Neural progenitor cell (in vitro differentiated cells): ENCODE results near the gene KNOP1. TPM values are rescaled to one million over a fixed set of nuclear protein-coding genes. Genes with fewer than 3 reads are reported as not detected.

ENCODE experiments used
- DNase-seq: peaks from one replicate; pipeline ENCODE4 v3.0.0-alpha.2; 2016; ENCODE audit warnings: low spot score
- H2AFZ ChIP-seq: fragments of 200-600 bp; sonication (generic); replicated peaks from 2 replicates; pipeline ENCODE4 v1.6.1; 2016; ENCODE audit warnings: antibody characterized with exemption
- H3F3A ChIP-seq: fragments of 200-600 bp; sonication (generic); 2 replicates; pipeline ENCODE4 v1.6.1; 2016; ENCODE audit warnings: antibody characterized with exemption, low read depth
- H3K27ac ChIP-seq: fragments of 200-600 bp; sonication (generic); 2 replicates; pipeline ENCODE4 v1.5.1; 2016; ENCODE audit warnings: mild to moderate bottlenecking
- H3K27me3 ChIP-seq: fragments of 200-600 bp; sonication (generic); 2 replicates; pipeline ENCODE4 v1.6.1; 2016; ENCODE audit warnings: mild to moderate bottlenecking, moderate library complexity
- H3K36me3 ChIP-seq: fragments of 200-600 bp; sonication (generic); 2 replicates; pipeline ENCODE4 v1.5.1; 2016
- H3K4me1 ChIP-seq: fragments of 200-600 bp; sonication (generic); 2 replicates; pipeline ENCODE4 v1.6.1; 2016; ENCODE audit warnings: mixed run types
- H3K4me2 ChIP-seq: fragments of 200-600 bp; sonication (generic); 2 replicates; pipeline ENCODE4 v1.6.1; 2016
- H3K4me3 ChIP-seq: fragments of 200-600 bp; sonication (generic); 2 replicates; pipeline ENCODE4 v1.5.1; 2016
- H3K79me2 ChIP-seq: fragments of 200-600 bp; sonication (generic); 2 replicates; pipeline ENCODE4 v1.6.1; 2016; ENCODE audit warnings: low read depth
- H3K9ac ChIP-seq: fragments of 200-600 bp; sonication (generic); 2 replicates; pipeline ENCODE4 v1.6.1; 2016
- H3K9me3 ChIP-seq: fragments of 200-600 bp; sonication (generic); 2 replicates; pipeline ENCODE4 v1.5.1; 2016; ENCODE audit warnings: low read depth
- H4K20me1 ChIP-seq: fragments of 200-600 bp; sonication (generic); 2 replicates; pipeline ENCODE4 v1.6.1; 2016; ENCODE audit warnings: low read depth
- H3K27ac Mint-ChIP-seq: 3 replicates; pipeline ENCODE4 v1.8.0; 2021; ENCODE audit warnings: mixed read lengths
- H3K27me3 Mint-ChIP-seq: 2 replicates; pipeline ENCODE4 v1.8.0; 2022; ENCODE audit warnings: low read depth, mild to moderate bottlenecking, inconsistent platforms, moderate library complexity, mixed read lengths; ENCODE audit not compliant: insufficient read depth
- H3K36me3 Mint-ChIP-seq: 3 replicates; pipeline ENCODE4 v1.8.0; 2021; ENCODE audit warnings: mixed read lengths
- H3K4me1 Mint-ChIP-seq: 3 replicates; pipeline ENCODE4 v1.8.0; 2021; ENCODE audit warnings: mixed read lengths
- H3K4me3 Mint-ChIP-seq: 3 replicates; pipeline ENCODE4 v1.8.0; 2021; ENCODE audit warnings: mild to moderate bottlenecking, moderate library complexity, mixed read lengths
- H3K9me3 Mint-ChIP-seq: 3 replicates; pipeline ENCODE4 v1.8.0; 2020; ENCODE audit warnings: mixed read lengths
- CTCF ChIP-seq: fragments of 200-600 bp; sonication (generic); IDR thresholded peaks from 2 replicates; pipeline ENCODE4 v1.5.1; 2017; ENCODE audit warnings: antibody characterized with exemption, mild to moderate bottlenecking
- EZH2 ChIP-seq: fragments of 200-600 bp; sonication (generic); IDR thresholded peaks from 2 replicates; pipeline ENCODE4 v1.6.1; 2017; ENCODE audit warnings: antibody characterized with exemption, mild to moderate bottlenecking, moderate library complexity
- EZH2phosphoT487 ChIP-seq: fragments of 200-600 bp; sonication (generic); IDR thresholded peaks from 2 replicates; pipeline ENCODE4 v1.6.1; 2017; ENCODE audit warnings: antibody characterized with exemption
- total RNA-seq: library from RNA; depleted of rRNA; stranded (reverse); fragments of >200 nt; gene quantifications from 2 replicates; pipeline ENCODE4 v1.2.3, GENCODE V29; 2015; ENCODE audit warnings: low replicate concordance

Gene KNOP1
- total RNA-seq, 1 donor from 2014 or later: 130 TPM

DNA sequence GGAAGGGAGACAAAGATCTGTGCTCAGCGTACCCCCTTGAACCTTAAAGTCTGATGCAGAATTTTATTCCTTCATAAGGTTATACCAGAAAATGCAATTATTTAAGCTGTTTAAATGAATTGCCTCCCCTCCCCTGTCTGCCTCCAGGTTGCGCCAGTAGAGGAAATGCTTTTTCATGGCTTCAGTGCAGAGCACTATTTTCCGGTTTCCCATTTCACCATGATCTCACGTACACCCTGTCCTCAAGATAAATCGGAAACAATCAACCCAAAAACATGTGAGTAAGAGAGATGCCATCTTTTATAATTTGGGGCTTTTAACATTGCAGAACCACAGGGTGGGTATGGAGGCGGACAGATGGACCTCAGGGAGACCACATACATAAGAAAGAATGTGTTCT lies 15.5 kb upstream of the KNOP1 start:
- Histone ChIP-seq H3K27ac (no peak overlapping the region), H3K4me3 (no peak overlapping the region), H3F3A (no peaks in the 10 kb centered on the region), H4K20me1 (no peaks in the 10 kb centered on the region), H2AFZ (no peak overlapping the region), H3K27me3 (no peaks in the 10 kb centered on the region), H3K79me2 (no peaks in the 10 kb centered on the region), H3K4me2 (no peak overlapping the region), H3K9me3 (no peaks in the 10 kb centered on the region), H3K36me3 (no peaks in the 10 kb centered on the region), H3K9ac (no peak overlapping the region), H3K4me1 (no peaks in the 10 kb centered on the region)
- Mint-ChIP-seq H3K36me3 (peaks cover 60% of the 10 kb centered on the region), H3K4me3 (no peak overlapping the region), H3K27ac (no peak overlapping the region), H3K4me1 (peaks cover 8% of the 10 kb centered on the region), H3K27me3 (peaks cover 5% of the 10 kb centered on the region), H3K9me3 (peaks cover 4% of the 10 kb centered on the region)
- no peak for TF ChIP-seq EZH2phosphoT487
- no peak for TF ChIP-seq EZH2
- TF ChIP-seq CTCF: no peak
- DNase-seq: no peak

GRCh38 chr16:19728636-19728965 lies 10.6 kb upstream of the KNOP1 start:
- Mint-ChIP-seq H3K4me1 (peaks cover 6% of the 10 kb centered on the region), H3K27ac (no peak overlapping the region), H3K27me3 (peaks cover 6% of the 10 kb centered on the region), H3K9me3 (peaks cover 4% of the 10 kb centered on the region), H3K4me3 (no peak overlapping the region), H3K36me3 (peaks cover 50% of the 10 kb centered on the region)
- TF ChIP-seq CTCF: no peak
- no peak for TF ChIP-seq EZH2phosphoT487
- no peak for TF ChIP-seq EZH2
- no peaks in the 10 kb centered on the region for H3K27me3 ChIP-seq
- no peaks in the 10 kb centered on the region for H3K9me3 ChIP-seq
- no peaks in the 10 kb centered on the region for H3K4me1 ChIP-seq
- no peak overlapping the region for H3K4me2 ChIP-seq
- no peak overlapping the region for H3K4me3 ChIP-seq
- no peak overlapping the region for H3K9ac ChIP-seq
- no peak overlapping the region for H3K27ac ChIP-seq
- no peaks in the 10 kb centered on the region for H3K36me3 ChIP-seq
- no peaks in the 10 kb centered on the region for H3F3A ChIP-seq
- H3K79me2 ChIP-seq: no peaks in the 10 kb centered on the region
- DNase-seq: no peak
- no peaks in the 10 kb centered on the region for H4K20me1 ChIP-seq
- H2AFZ ChIP-seq: no peak overlapping the region

DNA sequence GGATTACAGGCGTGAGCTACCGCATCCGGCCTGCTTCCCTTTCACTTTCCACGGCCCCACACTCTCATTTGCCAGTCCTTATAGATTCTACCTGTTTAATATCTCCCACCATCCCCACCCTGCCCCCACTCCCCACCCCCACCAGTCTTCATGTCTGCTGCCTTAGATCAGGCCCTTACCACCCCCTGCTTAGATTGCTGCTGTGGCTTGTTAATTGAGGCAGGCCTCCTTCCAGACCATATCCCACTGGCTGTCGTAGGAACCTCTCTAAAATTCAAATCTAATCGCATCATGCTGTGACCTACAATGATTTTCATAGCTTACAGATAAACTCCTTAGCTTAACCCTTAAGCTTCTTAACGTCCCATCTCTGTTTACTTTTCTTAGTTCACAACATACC lies 5.0 kb upstream of the KNOP1 start:
- no peaks in the 10 kb centered on the region for H3K36me3 ChIP-seq
- no peak for DNase-seq
- Mint-ChIP-seq H3K4me3 (no peak overlapping the region), H3K27ac (peak overlapping the region; percentile 92), H3K9me3 (no peaks in the 10 kb centered on the region), H3K4me1 (peaks cover 44% of the 10 kb centered on the region), H3K27me3 (peaks cover 2% of the 10 kb centered on the region), H3K36me3 (peaks cover 23% of the 10 kb centered on the region)
- peaks cover 33% of the 10 kb centered on the region for H3F3A ChIP-seq
- H3K9ac ChIP-seq: no peak overlapping the region
- no peaks in the 10 kb centered on the region for H3K27me3 ChIP-seq
- peaks cover 9% of the 10 kb centered on the region for H3K4me1 ChIP-seq
- no peaks in the 10 kb centered on the region for H3K9me3 ChIP-seq
- no peak overlapping the region for H2AFZ ChIP-seq
- H4K20me1 ChIP-seq: no peaks in the 10 kb centered on the region
- H3K4me3 ChIP-seq: no peak overlapping the region
- H3K27ac ChIP-seq: no peak overlapping the region
- TF ChIP-seq CTCF: no peak
- no peak for TF ChIP-seq EZH2
- no peak for TF ChIP-seq EZH2phosphoT487
- H3K79me2 ChIP-seq: peaks cover 31% of the 10 kb centered on the region
- no peak overlapping the region for H3K4me2 ChIP-seq
